ENCODE measurements around the gene HIVEP1.

The HIVEP1 gene

DNA sequence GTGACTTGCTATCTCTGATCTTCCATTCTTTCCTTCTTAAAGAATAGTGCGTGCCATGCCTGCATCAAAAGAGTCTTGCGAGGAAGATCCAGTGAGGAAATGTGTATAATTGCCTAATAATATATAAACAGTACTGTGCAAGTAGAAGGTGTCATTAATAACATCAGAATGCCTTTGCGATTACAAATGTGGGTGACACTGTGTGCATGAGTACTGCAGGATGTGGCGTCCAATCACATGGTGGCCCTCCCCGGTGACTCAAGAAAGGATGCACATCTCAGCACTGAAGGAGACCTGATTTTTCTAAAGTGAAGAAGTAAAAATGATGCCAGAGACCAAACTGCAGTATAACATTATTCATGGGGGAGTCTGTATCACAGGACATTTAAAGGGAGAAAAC lies 170.6 kb downstream of the HIVEP1 start:
- DNase-seq (ENCODE audit: low spot score) = no peak

DNA sequence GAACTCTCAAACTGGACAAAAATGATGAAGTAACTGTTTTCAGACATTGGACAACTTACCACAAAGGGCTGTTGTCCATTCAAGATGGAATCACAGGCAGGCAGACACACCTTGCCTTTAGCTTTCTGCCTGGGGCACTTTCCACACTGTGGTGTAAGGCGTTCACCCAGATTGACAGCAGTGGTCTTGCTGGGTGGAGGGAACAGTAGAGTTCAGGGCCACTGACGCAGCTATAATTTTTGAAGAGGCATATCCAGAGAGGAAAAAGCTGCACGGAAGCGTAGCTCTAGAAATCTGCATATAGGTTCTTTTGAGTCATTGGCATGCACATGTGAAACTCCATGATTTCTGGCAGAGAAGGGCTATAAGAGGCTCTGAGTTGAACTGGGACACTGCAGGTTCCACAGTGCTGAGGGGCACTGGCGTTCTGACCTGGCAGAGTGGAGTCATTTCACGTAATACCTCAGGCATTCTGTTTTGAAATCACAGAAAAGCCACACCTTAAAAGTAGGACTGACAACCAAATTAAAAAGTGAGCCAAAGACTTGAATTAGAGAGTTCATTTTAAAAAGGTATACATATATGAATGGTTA lies 173.1 kb downstream of the HIVEP1 start:
- DNase-seq (ENCODE audit: low spot score) = no peak

DNA sequence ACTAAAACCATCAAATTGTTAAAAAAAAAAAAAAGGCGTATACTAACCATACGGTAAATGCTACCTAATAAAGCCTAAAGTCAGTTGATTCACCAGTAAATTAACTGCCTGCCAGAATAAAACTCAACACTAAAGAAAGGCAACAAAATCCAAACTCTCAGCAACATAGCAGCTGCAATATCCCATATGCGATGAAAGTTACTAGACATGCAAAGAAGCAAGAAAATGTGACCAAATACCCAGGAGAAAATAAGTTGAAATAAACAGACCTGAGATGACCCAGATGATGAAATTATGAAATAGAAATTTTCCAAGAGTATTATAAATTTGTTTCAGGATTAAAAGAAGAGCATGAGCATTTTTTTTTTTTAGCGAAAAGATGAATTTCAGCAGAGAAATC lies 174.4 kb downstream of the HIVEP1 start:
- no peak for DNase-seq (ENCODE audit: low spot score)

DNA sequence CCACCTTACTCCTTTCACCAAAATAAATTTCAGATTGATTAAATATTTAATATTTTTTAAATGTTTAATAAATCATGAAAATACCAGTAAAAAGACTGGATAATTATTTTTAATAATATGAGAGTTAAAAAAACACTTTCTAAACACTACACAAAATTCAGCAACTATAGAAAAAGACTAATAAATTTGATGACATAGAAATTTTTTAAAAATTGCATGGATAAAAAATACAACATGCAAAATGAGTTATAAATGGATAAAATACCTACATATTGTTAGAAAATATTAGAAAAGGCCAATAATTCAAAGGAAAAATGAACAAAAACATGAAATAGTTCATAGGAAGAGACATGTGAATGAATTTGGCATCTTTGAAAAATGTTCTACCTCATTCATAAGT lies 177.0 kb downstream of the HIVEP1 start:
- no peak for DNase-seq (ENCODE audit: low spot score)

DNA sequence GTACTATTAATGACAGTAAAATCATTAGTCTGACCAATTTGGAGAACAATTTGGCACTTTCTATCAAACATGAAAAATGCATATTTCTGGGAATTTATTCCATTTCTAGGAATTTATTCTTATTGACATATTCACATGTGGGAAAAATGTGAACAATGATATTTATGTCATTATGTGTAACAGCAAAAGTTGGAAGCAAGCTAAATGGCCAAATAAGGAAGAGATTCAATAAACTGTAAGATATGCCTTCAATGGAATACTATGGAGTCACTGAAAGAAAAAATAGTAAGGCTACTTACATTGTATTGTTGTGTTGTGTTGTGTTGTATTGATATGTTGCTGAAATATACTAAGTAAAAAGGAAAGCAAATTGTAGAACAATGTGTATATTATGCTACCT lies 177.5 kb downstream of the HIVEP1 start:
- no peak for DNase-seq (ENCODE audit: low spot score)

DNA sequence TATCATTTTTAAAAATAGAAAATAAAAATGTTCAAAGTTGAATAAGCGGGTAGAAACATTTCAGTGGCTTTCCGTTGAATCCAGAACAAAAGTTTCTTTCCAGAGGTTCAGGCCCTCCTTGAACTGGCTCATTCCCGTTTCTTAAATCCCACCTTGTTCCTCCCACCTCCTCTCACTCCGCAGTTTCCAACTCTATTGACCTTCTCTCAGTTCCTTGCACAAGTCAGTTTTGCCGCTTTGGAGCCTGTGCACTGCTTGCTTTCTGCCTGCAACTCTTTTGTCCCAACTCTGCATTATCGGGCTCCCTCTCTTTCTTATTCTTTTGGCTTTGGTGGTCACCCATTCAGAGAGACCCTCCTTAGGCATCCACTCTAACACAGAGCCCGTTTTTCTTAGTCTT lies 178.1 kb downstream of the HIVEP1 start:
- DNase-seq (ENCODE audit: low spot score) = no peak

DNA sequence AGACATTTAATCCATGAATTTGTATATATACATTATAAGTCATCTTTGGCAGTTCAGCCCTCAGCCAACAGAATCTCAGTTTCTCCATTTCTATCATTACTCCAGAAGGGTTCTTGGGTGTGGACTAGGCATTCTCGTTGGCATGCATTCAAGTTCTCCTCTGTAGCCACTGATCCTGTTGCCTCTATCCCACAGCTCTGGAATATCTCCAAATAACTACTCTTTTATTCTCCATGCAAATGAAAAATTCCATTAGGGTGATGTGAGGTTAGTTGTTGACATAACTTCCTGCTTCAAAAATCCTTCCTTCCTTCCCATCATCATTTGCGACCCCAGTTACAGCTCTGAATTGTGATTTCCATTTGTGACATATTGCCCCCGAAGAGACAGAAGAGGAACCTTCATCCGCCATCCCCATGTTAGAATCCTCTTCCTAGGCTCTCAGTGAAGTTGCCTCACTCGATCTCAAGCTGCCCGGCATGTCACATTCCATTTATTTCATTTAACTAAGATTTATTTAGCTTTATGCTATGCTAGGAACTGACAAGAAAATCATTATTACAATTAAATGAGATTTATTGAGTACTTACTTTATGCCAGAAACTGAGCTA lies 184.3 kb downstream of the HIVEP1 start:
- no peak for DNase-seq (ENCODE audit: low spot score)

DNA sequence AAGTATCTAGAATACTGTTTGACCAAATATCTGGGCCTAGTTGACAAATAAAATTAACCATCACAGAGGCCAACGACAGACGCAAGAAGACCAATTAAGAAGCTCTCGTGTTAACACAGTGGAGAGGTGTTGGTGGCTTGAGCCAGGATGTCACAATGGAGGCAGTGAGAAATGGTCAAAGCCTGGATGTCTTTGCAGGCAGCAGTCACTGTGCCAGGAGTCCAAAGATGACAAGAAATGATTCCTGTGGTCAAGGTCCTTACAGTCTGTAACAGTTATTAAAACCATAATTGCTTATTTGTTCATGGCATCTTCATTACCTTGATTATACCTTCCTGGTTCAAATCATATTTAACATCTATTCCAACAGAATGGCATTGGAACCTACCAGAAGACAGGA lies 186.7 kb downstream of the HIVEP1 start:
- no peak for DNase-seq (ENCODE audit: low spot score)

DNA sequence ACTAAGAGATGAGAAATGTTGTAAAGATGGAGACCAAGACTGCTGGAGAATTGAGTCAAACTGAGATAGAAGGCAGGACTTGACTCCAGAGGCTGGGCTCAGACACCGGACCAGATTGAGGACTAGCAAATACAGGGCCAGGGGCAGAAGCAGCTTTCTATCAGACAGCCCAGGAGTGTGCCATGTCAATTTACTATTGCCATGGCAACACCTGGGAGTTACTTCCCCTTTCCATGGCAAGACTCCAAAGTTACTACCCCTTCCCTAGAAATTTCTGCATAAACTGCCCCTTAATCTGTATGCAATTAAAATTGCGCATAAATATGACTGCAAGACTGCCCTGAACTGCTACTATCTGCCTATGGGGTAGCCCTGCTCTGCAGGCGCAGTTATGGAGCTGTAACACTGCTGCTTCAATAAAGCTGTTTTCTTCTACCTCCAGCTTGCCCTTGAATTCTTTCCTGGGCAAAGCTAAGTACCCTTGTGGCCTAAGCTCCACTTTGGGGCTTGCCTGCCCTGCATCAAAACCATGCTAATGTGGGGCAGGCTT lies 188.0 kb downstream of the HIVEP1 start:
- no peak for DNase-seq (ENCODE audit: low spot score)

DNA sequence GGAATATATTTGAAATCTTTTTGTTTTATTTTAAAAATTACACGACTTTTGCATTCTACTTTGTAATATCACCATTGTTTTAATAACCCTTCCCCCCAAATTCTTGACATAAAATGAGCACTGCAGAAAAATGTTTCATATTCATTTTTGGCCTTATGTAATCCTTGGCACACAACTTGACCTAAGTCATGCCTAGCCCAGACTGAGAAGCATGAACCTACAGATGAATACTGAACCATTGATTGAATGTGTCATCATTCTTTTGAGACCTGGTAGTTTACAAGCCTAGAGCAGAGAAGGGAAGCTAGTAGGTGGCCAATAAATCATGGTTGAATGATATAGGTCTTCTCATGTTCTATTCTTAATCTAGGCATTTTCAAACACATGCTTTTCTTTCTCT lies 188.6 kb downstream of the HIVEP1 start:
- DNase-seq (ENCODE audit: low spot score) = no peak

DNA sequence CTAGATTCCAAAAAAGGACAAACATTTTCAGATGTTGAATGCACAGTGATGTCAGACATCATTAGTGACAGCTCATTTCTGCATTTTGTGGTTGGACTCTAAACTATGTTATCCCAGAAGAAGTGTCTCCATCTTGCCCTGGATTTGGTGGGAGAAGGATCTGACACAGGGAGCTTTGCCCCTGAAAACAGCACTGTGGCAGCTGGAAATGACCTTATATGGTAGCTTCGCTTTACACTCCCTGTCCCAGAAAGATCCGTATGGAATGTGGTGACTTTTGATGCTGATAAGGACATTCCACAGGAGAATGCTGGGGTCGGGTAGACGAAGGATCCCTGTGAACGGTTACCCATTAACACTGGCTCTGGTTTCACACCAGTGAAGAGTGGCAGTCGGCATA lies 190.9 kb downstream of the HIVEP1 start:
- DNase-seq (ENCODE audit: low spot score) = peak; percentile 11

DNA sequence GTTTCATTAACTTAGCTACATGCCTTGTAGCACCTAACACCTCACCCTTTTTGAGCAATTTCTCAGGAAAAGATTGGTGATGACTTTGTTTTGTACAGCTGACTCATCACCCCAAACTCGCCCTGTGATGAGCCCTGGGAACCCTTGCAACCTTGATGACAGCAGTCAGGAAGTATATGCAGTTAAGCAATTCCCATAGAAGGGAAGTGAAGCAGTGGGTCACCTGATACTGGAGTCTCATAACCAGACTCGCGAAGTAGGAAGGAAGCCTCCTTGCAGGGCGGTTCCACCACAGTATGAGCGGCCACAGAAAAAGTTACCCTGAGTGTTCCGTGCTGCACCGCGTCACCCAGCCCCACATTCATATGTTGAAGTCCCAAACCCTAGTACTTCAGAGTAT lies 196.1 kb downstream of the HIVEP1 start:
- DNase-seq (ENCODE audit: low spot score) = no peak

DNA sequence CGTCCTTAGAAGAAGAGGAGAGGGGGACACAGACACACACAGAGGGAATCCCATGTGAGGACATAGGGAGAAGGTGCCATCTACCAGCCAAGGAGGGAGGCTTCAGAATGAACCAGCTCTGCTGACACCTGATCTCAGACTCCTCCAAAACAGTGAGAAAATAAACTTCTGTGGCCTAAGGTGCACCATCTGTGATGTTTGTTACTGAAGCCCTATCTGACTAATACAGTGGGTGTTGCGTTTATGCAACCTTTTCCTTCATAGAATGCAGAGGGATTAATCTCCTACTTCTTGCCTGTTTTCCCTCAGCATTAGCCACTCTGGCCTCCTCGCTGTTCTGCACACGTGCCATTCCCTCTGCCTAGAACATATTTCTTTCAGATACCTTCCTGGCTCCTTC lies 196.6 kb downstream of the HIVEP1 start:
- no peak for DNase-seq (ENCODE audit: low spot score)
